ENCODE results near the gene RASSF9.

The RASSF9 gene

DNA sequence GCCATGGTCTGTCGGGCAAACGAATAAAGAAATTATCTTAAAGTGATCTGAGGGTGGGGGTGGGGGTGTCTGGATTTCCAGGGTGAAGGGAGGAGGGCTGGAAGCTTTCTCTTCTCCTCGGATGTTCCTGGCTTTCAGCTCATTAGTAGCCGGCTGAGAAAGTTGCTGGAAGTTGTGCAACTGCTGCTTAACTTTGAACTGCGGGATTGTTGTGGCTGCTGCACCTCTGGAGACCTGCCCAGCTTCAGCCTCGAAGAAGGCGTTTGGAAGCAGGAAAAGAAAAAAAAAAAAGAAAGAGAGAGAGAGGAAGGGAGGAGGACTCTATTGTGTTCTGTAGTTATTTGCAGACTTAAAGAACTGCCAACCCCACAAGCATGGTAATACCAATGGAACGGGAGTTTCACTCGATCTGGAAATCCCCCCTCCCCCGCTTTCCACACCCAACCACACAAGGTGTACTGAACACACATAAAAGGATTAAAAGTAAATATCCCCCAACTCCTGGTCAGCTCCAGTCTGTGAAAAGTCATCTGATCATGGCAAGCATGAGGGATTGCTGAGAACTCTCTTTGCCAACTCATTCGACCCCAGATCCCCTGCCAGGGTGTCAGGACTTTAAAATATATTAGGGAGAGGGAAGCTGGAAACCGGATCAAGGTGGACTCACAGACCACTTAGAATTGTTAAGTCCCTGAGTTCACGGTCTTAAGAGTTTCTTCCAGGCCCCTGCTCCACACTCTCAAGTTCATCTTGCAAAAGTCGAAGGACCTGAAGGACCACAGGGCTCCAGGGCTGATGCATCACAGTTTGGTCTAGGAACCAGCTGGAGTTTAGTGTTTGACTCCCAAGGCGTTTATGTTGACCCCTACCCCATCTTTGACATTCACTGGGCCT, at the start of gene RASSF9:
Gene RASSF9, minus strand, starts transcription at position 213 of the 894 bp plus-strand sequence. Its CDS starts 208 bp downstream, at position 5.
- peak; percentile 43 for DNase-seq (ENCODE audit: low spot score)

DNA sequence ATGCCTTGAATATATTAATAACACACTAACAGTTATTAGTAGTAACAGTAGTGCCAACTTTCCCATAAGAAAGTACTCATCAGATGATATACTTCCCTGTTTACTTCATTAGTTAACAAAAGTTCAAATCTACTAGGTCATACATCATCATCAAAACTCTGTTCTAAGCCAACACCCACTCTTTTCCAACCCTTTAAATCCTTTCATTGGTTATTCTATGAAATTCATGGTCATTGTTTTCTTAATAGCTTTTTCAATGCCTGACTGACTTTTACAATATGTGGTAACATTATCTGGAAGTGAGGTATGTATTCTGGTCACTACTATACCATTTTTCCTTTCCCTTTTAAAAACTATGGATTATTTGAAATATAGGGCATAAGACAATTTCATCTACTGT, 47.6 kb upstream of the RASSF9 start:
- no peak for DNase-seq (ENCODE audit: low spot score)

DNA sequence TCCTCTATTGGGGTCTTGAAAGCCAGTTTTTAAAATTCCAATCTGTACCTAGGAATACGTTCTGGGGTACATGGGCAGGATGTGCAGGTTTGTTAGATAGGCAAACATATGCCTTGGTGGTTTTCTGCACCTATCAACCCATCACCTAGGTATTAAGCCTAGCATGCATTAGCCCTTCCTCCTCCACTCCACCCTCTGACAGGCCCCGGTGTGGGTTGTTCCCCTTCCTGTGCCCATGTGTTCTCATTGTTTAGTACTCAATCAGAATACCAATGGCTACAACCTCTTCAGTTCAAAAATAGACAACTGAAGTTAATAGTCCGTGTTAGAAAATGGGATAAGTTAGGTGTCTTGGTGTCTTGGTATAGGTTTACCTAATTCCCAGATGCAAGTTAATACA, 41.2 kb upstream of the RASSF9 start:
- DNase-seq (ENCODE audit: low spot score): no peak

DNA sequence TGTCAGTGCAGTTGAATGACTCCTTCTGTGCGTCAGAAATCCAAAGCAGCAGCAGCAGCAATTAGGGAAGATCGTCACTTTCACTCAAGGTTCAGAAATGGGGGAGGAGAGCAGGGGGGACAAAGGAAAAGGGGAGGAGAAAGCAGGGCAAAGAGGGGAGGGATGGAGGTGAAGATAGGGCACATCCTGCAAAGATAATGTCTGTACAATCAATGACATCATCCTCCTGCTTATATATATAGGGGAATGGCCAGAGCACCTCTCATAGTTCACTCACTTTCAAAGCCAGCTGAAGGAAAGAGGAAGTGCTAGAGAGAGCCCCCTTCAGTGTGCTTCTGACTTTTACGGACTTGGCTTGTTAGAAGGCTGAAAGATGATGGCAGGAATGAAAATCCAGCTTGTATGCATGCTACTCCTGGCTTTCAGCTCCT, 37.8 kb upstream of the RASSF9 start, which contains the start of gene NTS:
Gene NTS, plus strand, starts transcription at position 265 of the 431 bp plus-strand sequence. Its CDS starts 109 bp downstream, at position 374.
- DNase-seq (ENCODE audit: low spot score): no peak

DNA sequence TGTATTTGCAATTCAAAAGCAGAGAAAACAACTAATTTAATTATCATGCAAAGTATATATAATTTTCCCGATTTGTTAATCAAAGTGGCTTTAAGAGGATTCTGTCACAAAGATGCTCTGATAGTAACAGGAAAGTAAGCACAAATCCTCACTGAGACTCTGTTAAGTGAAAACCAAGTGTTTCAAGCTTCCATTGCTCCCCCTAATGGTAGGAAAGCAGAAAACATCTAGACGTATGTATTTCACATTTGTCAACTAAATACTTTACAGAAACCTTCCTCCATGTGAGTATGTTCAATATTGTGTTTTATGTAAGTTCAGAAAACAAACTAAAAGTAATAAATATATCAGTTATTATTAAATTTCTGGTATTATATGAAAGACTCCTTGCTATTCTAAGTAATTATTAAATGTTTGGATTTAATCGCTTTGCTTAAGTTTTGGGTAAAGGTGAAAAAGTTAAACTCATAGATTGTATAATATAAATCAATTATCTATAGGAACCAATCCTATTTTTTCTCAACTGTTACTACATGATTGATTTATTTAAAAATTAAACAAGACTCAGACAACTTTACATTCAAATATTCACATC, 36.4 kb upstream of the RASSF9 start:
- peak; percentile 69 for DNase-seq (ENCODE audit: low spot score)

DNA sequence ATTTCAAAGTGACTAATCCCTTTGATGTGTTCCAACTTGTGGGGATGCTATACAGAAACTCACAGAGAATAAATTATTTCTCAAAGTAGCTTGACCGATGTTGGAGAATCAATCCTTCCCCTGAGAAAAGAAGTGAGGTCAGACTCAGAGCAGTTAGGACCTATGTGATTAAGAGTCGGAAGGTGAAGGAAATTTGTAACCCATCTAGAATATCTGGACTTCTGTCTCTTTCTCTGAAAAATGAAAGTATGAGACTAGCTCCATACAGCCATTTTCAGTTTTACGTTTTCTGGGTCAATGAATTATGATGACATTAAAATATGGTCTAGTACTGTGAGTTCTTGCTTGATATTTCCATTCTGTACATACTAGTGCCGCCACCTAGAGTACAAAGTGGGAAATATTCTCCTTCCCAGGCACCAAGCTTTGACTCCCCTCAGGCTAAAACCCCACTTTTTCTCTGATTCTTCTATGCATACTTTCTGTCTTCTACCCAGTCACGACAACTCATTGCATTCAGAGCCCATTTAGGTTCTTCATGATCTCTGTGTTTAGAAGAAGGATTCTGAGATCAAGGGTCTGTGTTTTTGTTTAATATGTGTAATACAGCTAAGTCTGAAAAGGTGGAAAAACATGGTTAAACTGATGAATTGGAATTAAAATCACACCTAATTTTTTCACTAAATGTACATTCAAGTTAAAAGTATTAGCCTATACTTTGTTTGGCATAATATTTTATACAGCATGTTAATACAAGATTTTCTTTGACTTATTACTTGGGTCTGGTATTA, 31.0 kb upstream of the RASSF9 start:
- DNase-seq (ENCODE audit: low spot score): peak; percentile 45

DNA sequence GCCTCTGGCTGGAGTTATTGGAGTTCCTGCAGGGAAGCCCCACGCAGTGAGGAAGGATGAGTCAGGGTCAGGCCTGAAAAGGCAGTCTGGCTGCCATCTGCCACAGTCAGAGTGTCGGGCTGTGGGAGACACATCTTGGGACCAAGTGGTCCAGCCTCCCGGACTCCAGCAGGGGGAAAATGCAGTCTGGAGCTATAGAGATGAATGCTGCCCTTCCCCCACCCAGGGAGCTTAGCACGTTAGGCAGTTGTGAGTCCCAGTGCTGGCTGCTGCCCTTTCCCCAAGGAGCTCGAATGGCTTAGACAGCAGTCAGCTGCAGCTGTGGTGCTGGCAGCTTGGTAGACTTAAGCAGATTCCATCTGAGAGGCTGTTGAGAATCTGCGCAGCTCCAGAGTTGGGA, 29.7 kb upstream of the RASSF9 start:
- no peak for DNase-seq (ENCODE audit: low spot score)

DNA sequence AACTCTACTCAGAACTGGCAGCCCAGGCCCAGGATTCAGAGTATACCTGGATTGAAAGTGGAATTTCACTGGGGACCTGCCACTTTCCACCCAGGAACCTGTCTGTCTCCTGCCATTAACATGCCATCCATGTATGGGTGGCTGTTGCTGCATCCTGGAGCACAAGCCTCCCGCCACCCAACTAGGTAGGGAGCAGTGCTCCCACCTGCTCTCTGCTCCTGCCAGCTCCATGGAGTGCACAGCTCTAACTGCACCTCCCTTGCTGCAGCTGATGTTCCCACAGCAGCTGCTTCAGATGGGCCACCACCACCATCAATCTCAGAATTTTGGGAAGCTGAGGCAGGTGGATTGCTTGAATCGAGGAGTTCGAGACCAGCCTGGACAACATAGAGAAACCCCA, 20.8 kb upstream of the RASSF9 start:
- no peak for DNase-seq (ENCODE audit: low spot score)

DNA sequence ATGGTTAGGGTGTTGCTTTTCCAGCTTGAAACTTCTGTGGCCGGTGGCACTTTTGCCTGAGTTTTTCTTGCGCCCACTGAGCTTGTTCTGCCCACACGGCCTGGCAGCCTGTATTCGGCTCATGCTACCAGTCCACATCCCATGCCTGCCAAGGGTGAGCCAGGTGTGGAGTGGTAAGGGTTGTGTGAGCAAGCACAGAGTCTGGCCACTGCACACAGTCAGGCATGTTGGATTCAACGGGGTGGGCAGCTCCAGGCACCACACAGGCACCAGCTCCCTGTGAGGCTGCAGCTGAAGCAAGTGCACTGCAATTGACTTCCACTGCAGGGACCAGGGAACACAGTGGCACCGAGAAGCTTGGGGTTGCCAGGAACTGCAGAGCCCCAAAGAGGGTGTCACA, 19.1 kb upstream of the RASSF9 start:
- no peak for DNase-seq (ENCODE audit: low spot score)

DNA sequence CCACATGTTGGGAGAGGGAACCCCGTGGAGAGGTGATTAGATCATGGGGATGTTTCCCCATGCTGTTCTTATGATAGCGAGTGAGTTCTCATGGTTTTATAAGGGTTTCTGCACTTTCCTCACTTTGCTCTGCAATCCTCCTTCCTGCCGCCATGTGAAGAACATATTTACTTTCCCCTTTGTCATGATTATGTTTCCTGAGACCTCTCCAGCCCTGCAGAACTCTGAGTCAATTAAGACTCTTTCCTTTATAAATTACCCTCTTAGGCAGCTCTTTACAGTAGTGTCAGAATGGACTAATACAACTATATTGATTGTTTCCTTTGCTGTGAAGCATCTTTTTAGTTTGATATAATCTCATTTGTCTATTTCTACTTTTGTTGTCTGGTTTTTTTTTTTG, 13.1 kb upstream of the RASSF9 start:
- DNase-seq (ENCODE audit: low spot score): no peak

DNA sequence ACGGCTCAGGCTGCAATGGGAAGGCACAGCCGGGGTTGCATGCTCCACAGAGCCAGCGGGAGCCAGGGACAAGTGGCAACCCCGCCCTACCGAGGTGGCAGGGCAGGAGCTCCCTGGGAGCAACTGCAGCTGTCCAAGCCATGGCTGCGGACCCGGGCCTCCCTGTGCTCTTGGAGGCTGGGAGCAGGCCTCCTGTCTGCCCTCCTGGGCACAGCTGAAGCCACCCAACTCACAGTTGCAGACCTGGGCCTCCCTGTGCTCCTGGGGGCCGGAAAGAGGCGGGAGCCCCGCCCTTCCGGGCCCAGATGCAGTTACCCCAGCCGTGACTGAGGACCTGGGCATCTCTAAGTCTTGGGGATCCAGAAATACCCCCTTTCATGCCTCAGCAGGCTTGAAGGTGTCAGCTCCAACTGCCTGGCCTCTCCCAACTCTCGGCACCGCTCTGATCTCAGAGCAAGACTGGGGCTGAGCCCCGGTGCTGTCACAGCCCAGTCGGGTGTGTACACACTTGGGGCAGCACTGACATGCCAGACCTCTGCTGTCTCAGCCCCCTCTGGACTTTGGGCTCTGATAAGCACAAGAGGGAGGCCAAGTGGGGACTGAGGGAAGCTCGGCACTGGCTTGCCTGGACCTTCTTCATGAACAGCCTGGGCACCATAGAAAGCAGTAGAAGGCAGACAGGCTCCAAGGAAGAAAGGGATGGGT, 7.5 kb upstream of the RASSF9 start:
- DNase-seq (ENCODE audit: low spot score): no peak

DNA sequence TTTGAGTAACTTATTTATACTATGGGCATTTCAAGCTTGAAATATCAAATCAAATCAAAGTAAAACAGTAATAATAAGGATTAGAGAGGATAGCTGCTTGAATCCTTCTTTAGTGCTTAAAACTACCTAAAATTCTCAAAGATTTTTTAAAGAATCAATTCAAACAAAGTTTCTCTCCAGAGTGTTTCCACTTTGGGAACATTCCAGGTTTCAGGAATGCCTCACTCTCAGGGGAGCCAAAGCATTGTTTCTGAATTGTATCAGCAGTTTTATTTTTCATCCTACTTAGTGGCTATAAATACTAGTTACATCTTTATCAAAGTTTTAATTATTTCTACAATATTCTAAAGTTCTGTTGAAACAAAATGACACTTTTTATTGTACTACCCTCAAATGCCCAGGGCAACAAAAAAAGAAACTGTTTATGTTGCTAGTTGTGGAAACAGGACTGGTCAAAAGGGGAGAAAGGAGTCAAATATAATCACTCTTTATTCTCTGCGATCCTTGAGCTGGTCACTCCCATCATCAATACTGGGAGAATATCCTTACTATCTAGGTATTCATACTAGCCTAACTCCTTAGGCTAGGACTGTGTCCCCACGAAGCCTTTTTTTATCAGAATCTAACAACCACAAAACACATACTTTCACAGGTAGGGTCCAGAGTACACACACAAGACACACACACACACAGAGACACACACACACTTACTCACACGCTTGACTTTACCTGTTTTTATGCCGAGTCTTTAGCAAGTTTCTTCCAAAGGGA, 598 bp downstream of the RASSF9 start:
- no peak for DNase-seq (ENCODE audit: low spot score)

DNA sequence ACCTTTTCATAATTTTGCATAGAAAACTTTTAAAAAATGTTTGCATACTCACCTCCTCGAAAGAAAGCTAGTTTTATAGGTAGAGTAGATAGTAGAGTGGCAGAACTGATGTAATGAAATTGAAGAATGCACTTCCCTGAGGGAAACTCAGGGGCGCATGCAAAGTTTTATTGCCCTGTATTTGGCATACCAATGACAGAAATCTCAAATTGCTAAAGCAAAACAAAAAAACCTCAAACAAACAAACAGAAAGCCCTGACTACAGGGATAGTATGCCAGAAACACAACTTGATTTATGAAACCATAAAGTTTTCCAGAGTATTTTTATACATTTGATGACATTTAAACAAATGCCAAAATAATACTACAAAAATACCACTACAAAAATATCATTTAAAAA, 1.8 kb downstream of the RASSF9 start:
- DNase-seq (ENCODE audit: low spot score): no peak

DNA sequence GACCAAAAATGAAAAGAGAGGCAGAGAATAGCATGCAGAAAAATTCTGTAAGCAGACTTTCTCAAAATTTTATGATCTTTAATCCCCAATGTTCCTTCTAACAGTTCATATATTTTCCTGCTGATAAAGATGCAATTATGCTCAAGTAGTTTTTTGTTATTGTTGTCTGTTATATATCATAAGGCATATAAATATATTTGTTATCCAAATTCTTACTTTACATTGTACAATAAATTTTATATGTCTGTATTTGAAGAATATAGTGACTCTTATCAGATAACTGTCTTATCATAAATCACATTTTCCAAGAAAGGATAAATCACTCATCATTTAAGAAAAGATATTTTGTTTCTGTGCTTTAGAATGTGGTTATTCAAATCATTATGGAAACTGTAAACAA, 2.6 kb downstream of the RASSF9 start:
- no peak for DNase-seq (ENCODE audit: low spot score)

DNA sequence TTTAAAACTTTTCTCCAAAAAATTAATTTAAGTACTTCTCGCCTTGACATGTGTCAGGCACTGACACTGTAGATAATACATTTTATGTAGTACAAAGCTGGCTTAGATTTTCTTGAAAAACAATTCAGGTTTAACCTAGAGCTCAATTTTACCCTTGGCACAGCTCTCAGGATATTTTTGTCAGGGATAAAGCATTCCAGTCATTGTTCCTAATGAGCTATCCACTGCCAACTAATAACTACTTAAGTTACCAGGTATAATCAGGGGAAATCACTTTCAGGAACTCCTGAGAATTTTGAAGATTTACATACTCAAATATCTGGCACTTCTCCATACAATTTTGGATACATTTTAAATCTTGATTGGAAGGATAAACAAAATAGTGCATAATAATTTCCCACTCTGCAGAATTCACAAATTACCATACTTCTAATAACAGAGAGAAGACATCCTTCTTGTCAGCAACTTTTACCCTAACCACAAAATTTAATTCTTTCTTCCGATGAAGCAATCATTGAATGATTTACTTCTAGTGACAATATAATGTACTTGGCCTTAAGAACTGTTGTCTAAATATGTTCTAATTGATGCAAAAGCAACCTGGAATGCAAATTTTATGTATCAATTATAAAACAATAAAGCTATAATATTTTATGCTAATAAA, 4.8 kb downstream of the RASSF9 start:
- DNase-seq (ENCODE audit: low spot score): no peak

DNA sequence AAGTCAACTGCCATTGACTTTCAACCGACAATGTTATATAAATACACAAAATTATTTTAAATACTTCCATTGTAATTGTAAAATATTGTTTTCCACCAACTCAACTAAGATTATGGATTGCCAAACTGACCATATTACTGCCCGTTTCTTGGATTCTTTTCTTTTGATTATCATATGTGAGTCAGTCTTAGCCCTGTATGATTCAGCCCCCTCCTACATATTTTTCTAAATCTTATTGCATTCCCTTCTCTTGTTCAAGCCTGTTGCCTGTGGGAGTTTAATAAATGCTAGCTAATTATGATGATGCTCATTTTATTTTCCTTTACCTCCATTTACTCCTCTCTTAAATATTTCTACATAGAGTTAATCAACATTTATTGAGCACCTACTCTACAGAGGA, 6.8 kb downstream of the RASSF9 start:
- DNase-seq (ENCODE audit: low spot score): no peak

DNA sequence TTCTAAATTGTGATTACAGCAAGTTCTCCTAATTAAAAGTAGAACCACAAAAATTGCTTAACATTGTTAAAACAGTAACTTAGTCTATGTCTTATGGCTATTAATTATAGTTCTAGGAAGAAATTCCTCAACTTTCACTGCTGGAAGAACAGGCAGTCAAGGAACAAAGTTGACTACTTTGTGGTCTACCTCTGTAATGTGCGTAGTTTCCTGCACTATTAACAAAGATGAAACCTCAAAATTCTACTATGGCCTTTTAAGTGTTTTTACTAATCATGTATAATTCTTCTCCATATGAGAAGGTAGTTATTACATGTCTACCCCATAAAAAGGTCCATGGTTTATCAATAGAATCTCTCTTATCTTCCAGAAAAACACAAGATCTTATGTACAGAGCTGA, 7.6 kb downstream of the RASSF9 start:
- no peak for DNase-seq (ENCODE audit: low spot score)

DNA sequence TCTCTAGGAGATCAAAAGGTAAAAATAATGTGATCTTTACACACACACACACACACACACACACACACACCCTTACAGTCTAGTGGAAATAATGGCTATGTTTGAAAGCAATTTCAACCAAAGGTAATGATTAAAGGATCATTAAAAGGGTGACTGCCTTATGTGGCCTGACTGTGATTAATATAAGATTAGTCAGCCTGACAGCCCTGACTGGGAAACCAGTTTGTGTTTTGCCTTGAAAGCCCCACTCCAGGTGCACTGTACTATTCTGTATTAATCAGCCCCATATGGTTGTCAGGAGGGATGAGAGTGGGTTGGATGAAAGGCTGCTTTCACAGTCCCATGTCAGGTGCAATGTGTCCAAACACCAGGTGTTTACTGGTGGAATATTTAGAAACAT, 10.5 kb downstream of the RASSF9 start:
- no peak for DNase-seq (ENCODE audit: low spot score)

DNA sequence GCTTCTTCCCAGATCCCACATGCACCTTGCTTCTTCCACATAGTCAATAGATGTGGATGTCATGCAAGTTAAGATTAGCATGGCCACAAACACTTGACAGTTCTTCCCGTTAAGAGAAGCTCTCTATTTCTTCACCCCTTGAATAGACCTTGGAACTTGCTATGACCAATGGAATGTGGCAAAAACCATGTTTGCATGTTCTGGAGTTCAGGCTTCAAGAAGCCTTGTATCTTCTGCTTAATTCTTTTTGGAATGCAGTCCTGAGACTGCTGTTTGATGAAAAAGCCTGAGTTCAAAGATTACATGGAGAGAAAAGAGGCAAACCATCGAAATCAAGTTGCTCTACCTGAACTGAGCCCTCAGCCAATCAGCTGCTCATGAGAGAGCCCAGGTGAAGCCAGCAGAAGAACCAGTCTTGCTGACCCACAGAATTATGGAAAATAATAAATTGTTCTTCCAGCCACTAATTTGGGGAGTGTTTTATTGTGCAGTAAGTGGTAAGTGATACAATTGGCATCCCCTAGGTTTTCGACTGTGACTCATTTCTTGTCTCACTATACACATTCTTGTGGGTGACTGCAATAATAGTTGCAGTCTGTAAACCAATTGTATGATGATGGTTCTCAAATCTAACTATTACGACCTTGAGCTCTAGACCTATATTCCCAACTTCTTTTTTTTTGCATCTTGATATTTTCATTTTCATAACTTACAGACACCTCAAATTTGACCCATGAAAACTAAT, 12.6 kb downstream of the RASSF9 start:
- no peak for DNase-seq (ENCODE audit: low spot score)

DNA sequence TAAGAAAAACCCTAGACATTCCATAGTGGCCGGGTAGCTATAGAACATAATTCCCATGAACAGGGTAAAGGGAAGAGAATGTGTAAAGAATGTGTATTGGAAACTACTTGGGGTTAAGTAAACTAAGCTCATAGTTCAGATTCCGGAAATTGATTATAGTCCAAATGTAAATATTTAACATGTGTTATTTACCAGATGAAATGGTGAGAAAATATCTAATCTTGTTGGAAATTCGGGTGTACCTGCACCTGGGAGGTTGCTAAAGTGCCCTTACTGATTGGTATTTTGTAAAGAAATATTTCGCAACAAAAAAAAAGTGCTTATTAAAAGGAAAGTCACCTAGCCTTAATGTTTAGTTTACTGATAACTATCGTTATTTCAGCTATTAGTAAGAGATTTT, 14.4 kb downstream of the RASSF9 start:
- DNase-seq (ENCODE audit: low spot score): no peak
